GM19099 (cell line): ENCODE measurements around the gene PCBP3.

Source experiments
- POLR2A ChIP-seq: IDR thresholded peaks from 3 replicates; pipeline ENCODE4 v1.6.1; 2011; ENCODE audit warnings: low read depth; ENCODE audit not compliant: insufficient read length; ENCODE audit errors: extremely low read depth

Gene PCBP3

GRCh38 chr21:45935628-45936027 lies 292.1 kb downstream of the PCBP3 start:
- no peak for TF ChIP-seq POLR2A

- no peak for TF ChIP-seq POLR2A
These were observed 294.4 kb downstream of the PCBP3 start for GRCh38 chr21:45937721-45938452.

GRCh38 chr21:45938453-45938755 lies 294.9 kb downstream of the PCBP3 start:
- TF ChIP-seq POLR2A = no peak

GRCh38 chr21:45938811-45939520 lies 295.4 kb downstream of the PCBP3 start:
- no peak for TF ChIP-seq POLR2A

- no peak for TF ChIP-seq POLR2A
These were observed 296.1 kb downstream of the PCBP3 start for GRCh38 chr21:45939521-45940045.

GRCh38 chr21:45940091-45940490 lies 296.6 kb downstream of the PCBP3 start:
- no peak for TF ChIP-seq POLR2A

- no peak for TF ChIP-seq POLR2A
These were observed 297.3 kb downstream of the PCBP3 start for GRCh38 chr21:45940621-45941337.

GRCh38 chr21:45941338-45941710 lies 297.8 kb downstream of the PCBP3 start:
- no peak for TF ChIP-seq POLR2A

- no peak for TF ChIP-seq POLR2A
These were observed 298.4 kb downstream of the PCBP3 start for GRCh38 chr21:45941717-45942546.

GRCh38 chr21:45942755-45943629 lies 299.5 kb downstream of the PCBP3 start:
- no peak for TF ChIP-seq POLR2A

- no peak for TF ChIP-seq POLR2A
These were observed 300.4 kb downstream of the PCBP3 start for GRCh38 chr21:45943630-45944540.

- TF ChIP-seq POLR2A = no peak
These were observed 301.1 kb downstream of the PCBP3 start for GRCh38 chr21:45944601-45945000.
